HG03196 (cell line): Measurements from ENCODE around the gene ZBTB8A.
"Not testable (repeated sequence)": the region's sequence is repeated elsewhere in the genome, so short reads cannot be mapped to it uniquely, and the experiment has no call there.

Source experiments
- ATAC-seq: cut with Tn5 transposase; IDR thresholded peaks from one replicate; pipeline ENCODE4 v1.9.1; 2021; ENCODE audit not compliant: unreplicated experiment

The ZBTB8A gene

GRCh38 chr1:32538887-32539583 is at the start of gene ZBTB8A:
ZBTB8A (plus strand) TSS chr1:32539427; CDS start chr1:32592932, 53,505 bp downstream.
- ATAC-seq: no peak

DNA sequence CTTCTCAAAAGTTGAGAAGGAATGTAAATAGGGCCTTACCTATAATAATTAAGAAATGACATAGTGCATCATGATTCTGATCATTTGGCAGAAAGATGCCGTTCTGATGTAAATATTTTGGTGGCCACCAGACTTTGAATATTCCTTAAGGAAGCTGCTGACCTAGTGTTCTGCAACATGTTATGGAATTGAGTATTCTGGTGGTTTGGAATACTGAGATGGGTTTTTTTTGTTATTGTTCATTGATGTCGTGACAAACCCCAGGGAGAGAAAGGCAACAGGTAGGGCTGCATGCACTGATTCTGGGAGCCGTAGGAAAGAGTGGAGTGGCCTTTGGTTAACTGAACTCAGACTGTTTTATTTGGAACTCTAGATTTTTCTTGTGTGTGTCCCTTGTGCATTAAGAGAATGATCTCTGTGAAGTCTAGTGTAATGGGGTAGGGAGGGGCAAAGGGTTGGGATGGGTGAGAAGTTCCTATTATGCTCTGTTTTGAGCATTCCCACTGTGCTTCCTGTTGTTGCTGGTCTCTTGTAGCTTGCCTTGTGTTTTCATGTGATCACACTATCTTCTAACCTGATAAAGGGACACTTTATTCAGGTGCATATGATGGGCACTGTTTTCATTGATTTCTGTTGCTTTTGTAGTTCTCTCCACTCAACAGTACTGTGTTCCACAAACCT is 49.3 kb upstream of the ZBTB8A start:
- ATAC-seq: no peak

GRCh38 chr1:32491386-32491785 is 47.8 kb upstream of the ZBTB8A start:
- no peak for ATAC-seq

DNA sequence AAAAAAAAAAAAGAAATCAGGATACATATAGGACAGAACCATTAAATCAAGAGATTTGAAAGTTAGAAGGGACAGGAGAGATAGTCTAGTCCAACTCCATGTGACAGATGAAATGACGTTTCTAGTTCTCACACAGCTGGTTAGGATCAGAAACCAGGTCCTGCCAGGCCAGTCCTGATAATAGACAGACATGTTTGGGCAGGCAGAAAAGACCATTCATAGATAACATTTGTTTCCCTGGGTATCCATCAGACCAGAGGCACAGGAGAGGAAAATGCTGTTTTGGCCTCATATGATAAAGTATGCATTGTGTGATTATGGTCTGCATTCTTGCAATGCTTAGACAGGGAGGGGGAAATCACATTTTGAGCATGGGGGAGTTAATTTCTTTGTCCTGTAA is 45.0 kb upstream of the ZBTB8A start:
- no peak for ATAC-seq

DNA sequence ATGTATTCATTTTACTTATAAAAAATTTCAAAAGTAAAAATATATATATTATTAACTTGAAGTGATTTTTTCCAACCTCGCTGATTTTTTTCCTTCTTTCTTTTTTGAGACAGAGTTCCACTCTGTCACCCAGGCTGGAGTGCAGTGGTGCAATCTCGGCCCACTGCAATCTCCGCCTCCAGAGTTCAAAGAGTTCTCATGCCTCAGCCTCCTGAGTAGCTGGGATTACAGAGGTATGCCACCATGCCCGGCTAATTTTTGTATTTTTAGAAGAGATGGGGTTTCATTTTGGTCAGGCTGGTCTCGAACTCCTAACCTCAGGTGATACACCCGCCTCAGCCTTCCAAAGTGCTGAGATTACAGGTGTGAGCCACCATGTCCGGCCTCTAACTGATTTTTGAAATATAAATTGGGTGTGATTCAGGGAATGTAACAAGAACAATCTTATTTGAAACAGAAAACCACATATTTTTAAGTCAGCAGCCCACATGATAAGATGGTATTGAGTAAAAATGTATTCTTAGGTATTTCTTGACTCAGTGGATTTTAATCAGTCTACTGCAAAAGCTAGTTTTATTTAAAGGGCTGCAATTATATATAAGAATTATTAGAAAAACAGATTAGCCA is 44.4 kb upstream of the ZBTB8A start:
- ATAC-seq: no peak

DNA sequence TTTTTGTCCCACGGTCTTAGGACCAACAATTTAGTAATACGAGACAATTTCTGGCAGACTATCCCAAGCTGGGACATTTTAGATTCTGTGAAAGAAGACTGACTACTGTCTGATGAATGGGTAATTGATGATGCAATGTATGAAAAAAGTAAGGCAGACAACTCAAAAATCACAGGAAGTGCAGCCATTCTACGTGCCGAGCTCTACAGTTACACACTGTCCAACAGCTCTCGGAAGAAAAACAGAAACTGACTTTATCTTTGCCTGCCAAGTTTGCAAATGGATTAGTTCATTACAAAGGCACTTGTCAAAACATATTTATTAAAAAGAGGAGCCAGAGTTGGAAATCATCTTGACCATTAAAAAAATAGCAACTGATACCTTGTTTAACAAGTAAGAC is 43.1 kb upstream of the ZBTB8A start:
- no peak for ATAC-seq

DNA sequence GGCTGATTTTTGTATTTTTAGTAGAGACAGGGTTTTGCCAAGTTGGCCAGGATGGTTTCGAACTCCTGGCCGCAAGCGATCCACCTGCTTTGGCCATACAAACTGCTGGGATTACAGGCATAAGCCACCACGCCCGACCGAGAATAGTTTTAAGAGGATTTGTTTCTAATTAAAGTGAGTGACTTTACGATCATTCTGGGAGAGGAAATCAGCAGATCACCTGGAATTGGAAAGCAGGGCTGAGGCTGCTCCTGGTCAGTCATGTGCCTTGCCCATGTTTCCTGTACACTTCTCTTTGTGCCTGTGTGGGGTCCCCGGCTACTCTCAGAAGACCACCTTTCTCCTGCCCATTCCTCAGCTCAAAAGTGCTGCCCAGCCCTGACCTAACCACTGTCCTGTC is 40.5 kb upstream of the ZBTB8A start:
- ATAC-seq: no peak

DNA sequence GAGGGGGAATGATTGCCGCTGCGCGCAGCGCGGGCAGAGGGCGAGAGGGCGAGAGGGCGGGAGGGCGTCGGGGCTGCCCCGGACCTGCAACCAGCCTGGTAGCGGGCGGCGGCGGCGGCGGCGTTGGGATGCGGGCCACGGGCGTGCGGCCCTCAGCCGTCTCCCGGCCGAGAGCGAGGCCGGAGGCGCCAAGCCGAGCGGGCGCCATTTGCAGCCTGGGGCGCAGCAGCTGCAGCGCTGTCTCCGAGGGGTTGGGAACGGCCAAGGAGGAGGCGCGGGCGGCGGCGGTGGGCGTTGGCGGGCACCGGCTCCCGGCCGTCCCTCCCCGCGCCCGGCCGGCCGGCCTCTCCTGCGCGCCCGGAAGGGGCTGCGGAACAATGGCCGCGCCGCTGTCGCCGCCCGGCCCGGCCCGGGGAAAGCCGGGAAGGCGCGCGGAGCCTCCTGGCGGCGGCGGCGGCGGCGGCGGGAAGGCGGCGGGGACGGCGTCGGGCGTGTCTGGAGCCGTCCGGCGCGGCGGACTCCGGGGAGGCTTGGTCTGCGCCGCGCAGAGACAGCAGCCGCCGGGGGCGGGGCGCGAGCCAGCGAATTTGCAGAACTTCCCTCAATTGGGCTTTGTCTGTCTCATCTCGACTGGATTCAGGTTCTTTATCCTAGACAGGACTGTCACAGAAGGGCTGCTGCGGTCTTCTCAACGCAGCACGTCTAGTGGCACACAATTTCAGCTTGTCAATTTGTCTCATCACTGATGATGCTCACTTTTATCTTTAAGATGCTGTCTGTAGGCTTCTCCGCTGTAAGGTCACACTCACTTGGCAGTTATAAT is 38.6 kb upstream of the ZBTB8A start:
- peak; percentile 74 for ATAC-seq

DNA sequence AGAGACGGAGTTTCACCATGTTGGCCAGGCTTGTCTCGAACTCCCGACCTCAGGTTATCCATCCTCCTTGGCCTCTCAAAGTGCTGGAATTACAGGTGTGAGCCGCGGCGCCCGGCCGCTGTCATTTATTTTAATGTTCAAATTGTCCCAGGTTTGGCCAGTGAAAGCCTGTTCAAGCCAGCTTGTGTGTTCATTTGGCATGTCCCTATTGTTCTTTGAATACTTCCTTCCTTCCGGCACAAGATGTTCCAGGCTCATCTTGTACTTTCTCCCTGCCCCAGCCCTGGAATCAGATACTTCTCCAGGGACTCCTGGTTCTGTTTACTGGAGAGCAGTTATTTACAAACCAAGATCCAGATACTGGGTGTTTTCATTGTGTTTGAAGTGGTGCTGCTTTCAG is 37.4 kb upstream of the ZBTB8A start:
- no peak for ATAC-seq

GRCh38 chr1:32503153-32503552 is 36.1 kb upstream of the ZBTB8A start:
- no peak for ATAC-seq

DNA sequence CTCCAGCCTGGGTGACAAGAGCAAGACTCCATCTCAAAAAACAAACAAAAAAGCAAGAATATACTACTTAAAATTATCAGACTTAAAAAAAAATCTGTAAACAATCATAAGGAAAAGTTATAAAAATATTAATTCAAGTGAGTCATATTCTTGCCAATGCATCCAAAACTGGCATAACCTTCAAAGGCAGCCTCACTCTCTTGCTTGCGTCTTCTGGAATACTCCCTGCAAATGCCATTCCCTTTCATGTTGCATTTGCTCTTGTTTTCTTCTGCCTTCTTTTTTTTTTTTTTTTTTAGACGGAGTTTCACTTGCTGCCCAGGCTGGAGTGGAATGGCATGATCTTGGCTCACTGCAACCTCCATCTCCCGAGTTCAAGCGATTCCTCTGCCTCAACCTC is 32.2 kb upstream of the ZBTB8A start:
- no peak for ATAC-seq

DNA sequence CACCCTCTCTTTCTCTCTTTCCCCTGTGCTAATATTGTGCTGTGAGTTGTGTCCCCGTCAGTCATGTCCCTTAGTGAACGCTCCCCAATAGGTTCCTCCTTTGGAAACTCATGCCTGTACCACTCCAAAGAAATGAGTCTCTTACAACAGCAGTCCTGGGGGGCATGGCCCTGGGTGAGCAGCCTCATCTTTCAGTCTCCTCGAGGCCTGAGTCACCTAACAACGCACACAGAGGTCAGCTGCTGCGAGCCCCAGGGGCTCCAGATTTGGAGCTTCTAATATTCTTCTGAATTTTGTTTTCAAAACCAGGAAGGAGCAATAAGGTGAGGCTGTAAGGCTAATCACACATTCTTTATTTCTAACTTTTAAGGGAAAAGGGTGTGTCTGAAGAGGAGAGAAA is 30.5 kb upstream of the ZBTB8A start:
- ATAC-seq: no peak

- no peak for ATAC-seq
Observed at GRCh38 chr1:32509939-32510338, 29.3 kb upstream of the ZBTB8A start.

- no peak for ATAC-seq
Observed at GRCh38 chr1:32516402-32516801, 22.8 kb upstream of the ZBTB8A start.

- no peak for ATAC-seq
Observed at GRCh38 chr1:32518976-32519375, 20.3 kb upstream of the ZBTB8A start.

DNA sequence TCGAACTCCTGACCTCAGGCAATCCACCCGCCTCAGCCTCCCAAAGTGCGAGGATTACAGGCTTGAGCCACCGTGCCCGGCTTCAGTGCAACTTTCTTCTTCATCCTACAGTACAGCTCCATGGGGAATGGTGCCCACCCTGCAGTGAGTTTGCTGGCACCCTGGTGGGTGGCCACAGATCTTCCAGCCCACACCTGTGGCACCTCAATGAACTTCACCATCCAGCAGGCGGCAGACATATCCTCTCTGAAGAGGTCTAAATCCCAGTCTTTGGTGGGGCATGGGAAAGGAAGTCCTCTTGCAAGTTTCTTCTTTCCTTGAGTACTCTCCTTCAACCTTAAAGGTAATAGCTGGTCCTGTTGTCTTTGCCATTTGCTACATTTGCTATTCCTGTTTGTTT is 18.1 kb upstream of the ZBTB8A start:
- no peak for ATAC-seq

- no peak for ATAC-seq
Observed at GRCh38 chr1:32525053-32525452, 14.2 kb upstream of the ZBTB8A start.

DNA sequence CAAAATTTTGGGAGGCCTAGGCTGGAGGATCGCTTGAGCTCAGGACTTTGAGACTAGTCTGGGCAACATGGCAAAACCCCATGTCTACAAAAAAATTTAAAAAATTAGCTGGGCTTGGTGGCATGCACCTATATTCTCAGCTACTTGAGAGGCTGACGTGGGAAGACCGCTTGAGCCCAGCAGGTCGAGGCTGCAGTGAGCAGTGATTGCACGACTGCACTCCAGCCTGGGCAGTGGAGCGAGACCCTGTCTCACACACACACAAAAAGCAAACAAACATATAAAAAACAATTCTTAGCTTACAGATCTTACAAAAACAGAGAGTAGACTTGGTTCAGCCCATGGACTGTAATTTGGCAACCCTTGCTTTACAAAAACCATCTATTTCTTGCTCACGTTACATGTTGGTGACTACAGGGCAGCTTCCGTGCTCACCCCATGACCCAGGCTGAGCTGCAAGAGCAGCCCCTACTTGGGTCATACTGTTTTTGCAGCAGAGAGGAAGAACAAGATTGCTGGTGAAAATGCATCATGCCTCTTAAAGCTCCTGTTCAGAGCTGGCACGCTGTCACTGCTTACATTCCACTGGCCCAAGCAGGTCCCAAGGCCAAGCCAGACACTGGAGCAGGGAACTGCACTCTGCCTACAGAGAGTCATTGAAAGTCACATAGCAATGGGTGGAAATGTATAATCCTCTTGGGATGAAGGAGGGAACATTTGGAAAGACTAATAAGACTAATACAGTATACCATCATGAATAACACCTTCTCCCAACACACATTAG is 13.4 kb upstream of the ZBTB8A start:
- no peak for ATAC-seq

- not testable (repeated sequence) for ATAC-seq
Observed at GRCh38 chr1:32528550-32528949, 10.7 kb upstream of the ZBTB8A start.

- ATAC-seq: no peak
Observed at GRCh38 chr1:32533792-32534327, 5.4 kb upstream of the ZBTB8A start.
